Measurements from ENCODE around the gene KANSL1.
"Not testable (repeated sequence)": the region's sequence is repeated elsewhere in the genome, so short reads cannot be mapped to it uniquely, and the experiment has no call there.

KANSL1 gene

DNA sequence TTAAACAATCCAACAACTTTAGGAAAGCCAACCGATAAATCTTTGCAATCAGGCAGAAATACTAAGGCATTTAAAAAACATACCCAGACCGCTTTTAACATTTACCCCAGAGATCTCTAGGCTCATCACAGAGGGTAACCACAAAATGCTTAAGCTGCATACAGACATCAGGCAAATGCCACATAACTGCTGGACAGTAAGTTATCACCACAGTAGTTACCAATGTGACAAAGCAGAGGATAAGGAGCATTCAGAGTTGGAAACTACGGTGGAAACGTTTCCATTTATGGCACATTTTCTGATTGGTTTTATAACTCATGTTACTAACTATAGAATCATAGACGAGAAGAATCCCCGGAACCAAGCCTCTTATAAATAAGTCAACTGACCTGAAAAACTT lies 77.5 kb downstream of the KANSL1 start:
- H3K4me3 ChIP-seq, result no peak overlapping the region
- H3K36me3 ChIP-seq, result peaks cover 0 to 33% (median 10%) of the 10 kb centered on the region in 11 experiments; a peak in 8 of 22 replicates
- peaks cover 95 to 100% (median 100%) of the 10 kb centered on the region in 11 experiments for H4K20me1 ChIP-seq
- H3K4me1 ChIP-seq, result peaks cover under 1 to 16% (median 7%) of the 10 kb centered on the region in 10 experiments; a peak in 12 of 20 replicates
- no peak overlapping the region for H3K4me2 ChIP-seq
- no peak overlapping the region for H3K27ac ChIP-seq
- H3K9me3 ChIP-seq (replicated peaks in 1 of 11), result no peaks in the 10 kb centered on the region
- H3K27me3 ChIP-seq, result no peaks in the 10 kb centered on the region
- no peak for TF ChIP-seq Cebpa-rat (IDR thresholded peaks at IDR 0.05)
- no peak overlapping the region for H3K9ac ChIP-seq

DNA sequence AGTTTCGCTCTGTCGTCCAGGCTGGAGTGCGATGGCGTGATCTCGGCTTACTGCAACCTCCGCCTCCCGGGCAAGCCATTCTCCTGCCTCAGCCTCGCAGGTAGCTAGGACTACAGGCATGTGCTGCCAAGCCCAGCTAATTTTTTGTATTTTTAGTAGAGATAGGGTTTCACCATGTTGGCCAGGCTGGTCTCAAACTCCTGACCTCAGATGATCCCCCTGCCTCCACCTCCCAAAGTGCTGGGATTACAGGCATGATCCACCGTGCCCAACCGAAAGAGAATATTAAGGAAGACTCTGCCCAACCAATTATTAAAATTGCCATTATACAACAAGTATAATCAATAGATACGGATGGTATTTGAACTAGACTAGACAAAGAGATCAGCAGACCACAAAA lies 82.0 kb downstream of the KANSL1 start:
- not testable (repeated sequence) for H3K27me3 ChIP-seq; H3K9me3 ChIP-seq (replicated peaks in 1 of 11); H3K4me2 ChIP-seq; H3K4me3 ChIP-seq; H3K9ac ChIP-seq; H3K27ac ChIP-seq
- Histone ChIP-seq H3K36me3 (peaks cover 0 to 28% (median 11%) of the 10 kb centered on the region in 11 experiments; a peak in 10 of 22 replicates), H4K20me1 (peaks cover 97 to 100% (median 100%) of the 10 kb centered on the region in 11 experiments), H3K4me1 (peaks cover 7 to 52% (median 17%) of the 10 kb centered on the region in 10 experiments; a peak in 14 of 20 replicates)

DNA sequence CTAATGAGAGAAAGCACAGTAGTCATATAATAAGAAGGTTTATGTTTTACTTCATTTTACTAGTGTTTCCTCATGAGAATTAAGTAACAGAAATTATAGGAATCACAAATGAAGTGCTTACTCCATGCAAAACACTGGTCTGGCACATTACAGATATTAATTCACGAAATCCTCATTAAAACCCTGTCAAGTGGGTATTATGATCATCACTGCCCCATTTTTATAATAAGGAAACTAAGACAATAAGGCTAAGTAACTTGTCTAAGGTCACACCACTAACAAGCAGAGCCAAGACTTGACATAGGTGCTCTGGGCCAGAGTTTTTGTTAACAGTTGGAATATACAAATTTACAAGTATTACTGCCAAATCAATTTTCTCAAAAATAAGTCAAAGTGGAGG lies 83.0 kb downstream of the KANSL1 start:
- H4K20me1 ChIP-seq, result peaks cover 97 to 100% (median 100%) of the 10 kb centered on the region in 11 experiments

DNA sequence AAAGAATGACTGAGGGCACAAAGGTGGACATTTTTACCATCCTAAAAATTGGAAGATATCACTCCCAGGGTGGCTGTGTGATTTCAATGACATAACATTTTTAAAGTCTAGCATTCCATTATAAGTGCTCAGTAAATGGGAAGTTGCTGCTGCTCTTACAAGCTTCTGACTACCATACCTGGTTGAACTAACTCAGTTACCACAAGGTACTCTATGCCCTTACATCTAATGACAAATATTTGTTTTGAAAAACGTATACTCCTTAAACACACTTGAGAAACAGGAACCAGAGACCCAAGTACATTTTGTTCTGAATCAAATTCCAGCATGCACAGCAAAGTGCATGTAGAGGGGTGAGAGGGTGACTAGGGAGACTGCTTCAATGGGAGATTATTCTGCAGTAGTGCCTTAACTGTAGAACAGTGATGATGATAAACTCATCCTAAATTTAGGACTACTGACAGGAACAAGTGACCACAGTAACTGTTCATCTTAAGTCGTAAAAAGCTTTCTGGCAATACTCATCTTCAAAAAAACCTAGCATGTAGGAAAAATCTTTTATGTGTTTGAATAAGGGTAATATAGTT lies 83.5 kb downstream of the KANSL1 start:
- Histone ChIP-seq H3K4me2 (no peak overlapping the region), H4K20me1 (peaks cover 97 to 100% (median 100%) of the 10 kb centered on the region in 11 experiments), H3K27ac (no peak overlapping the region)

More for the DNA sequence above, 83.0 kb downstream of the KANSL1 start:
- Histone ChIP-seq H3K4me1 (peaks cover 7 to 45% (median 17%) of the 10 kb centered on the region in 10 experiments; a peak in 14 of 20 replicates), H3K27me3 (no peaks in the 10 kb centered on the region), H3K36me3 (peaks cover 0 to 27% (median 12%) of the 10 kb centered on the region in 11 experiments; a peak in 11 of 22 replicates), H3K4me3 (no peak overlapping the region), H3K4me2 (0 out of 22 replicates have a peak overlapping the region, but pooled peaks of 1 of the 11 experiments have one; percentile 8), H3K9me3 (replicated peaks in 1 of 11) (no peaks in the 10 kb centered on the region), H3K9ac (no peak overlapping the region), H3K27ac (no peak overlapping the region)
- TF ChIP-seq Cebpa-rat (IDR thresholded peaks at IDR 0.05), result no peak

DNA sequence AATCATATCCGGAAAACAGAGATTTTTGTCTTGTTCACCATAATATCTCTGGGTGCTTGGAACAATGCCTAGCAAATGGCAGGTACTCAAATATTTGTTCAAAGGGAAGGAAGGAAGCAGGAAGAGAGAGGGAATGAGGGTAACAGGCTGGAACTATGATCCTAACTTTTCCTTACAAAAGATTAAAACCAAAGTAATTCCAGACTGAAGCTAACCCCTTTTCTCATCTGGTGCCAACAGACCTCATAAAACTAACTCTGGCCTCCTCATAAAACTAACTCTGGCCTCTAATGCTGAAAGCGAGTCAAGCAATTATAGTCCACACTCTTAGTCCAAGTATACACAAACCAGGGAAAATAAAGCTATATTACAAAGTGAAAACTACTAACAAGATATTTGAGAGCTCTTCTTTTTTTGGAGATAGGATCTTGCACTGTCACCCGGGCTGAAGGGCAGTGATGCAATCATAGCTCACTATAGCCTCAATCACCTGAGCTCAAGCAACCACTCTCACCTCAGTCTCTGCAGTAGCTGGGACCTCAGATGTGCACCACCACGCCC lies 84.6 kb downstream of the KANSL1 start:
- Histone ChIP-seq H3K4me1 (peaks cover 7 to 45% (median 17%) of the 10 kb centered on the region in 10 experiments; a peak in 14 of 20 replicates), H3K9ac (no peak overlapping the region), H3K27ac (no peak overlapping the region), H3K9me3 (replicated peaks in 1 of 11) (no peaks in the 10 kb centered on the region), H3K4me3 (no peak overlapping the region), H4K20me1 (peaks cover 100% of the 10 kb centered on the region in 11 experiments), H3K27me3 (no peaks in the 10 kb centered on the region), H3K36me3 (peaks cover 0 to 22% (median 17%) of the 10 kb centered on the region in 11 experiments; a peak in 7 of 22 replicates), H3K4me2 (peak overlapping the region in 1 of 11 experiments; percentile 15; a peak in 2 of 22 replicates)
- no peak; a peak in 1 of 22 replicates for TF ChIP-seq Cebpa-rat (IDR thresholded peaks at IDR 0.05)

More for the DNA sequence above, 83.5 kb downstream of the KANSL1 start:
- Histone ChIP-seq H3K4me1 (peaks cover 7 to 45% (median 17%) of the 10 kb centered on the region in 10 experiments; a peak in 14 of 20 replicates), H3K9me3 (replicated peaks in 1 of 11) (no peaks in the 10 kb centered on the region), H3K9ac (no peak overlapping the region), H3K36me3 (peaks cover 0 to 23% (median 17%) of the 10 kb centered on the region in 11 experiments; a peak in 7 of 22 replicates), H3K4me3 (no peak overlapping the region), H3K27me3 (no peaks in the 10 kb centered on the region)
- no peak for TF ChIP-seq Cebpa-rat (IDR thresholded peaks at IDR 0.05)

DNA sequence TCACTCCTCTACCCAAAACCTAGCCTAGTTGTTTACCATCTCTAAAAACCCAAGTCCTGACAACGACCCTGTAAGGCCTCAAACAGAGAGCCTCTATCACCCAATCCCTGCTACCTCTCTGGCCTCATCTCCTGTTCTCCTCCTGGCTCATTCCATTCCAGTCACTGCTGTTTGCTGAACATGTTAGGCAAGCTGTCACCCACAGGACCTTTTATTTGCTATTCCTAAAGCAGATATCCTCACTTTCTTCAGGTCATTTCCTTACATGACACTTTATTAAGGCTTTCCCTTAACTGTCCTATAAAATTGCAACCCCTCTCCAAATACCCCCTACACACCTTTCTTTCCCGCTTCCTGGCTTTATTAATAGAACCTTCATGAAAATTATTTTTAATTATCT lies 85.1 kb downstream of the KANSL1 start:
- H3K4me1 ChIP-seq, result peaks cover 7 to 45% (median 17%) of the 10 kb centered on the region in 10 experiments; a peak in 14 of 20 replicates
- H3K4me2 ChIP-seq, result 0 out of 22 replicates have a peak overlapping the region, but pooled peaks of 1 of the 11 experiments have one; percentile 0
- peaks cover 100% of the 10 kb centered on the region in 11 experiments for H4K20me1 ChIP-seq
- no peak overlapping the region for H3K27ac ChIP-seq
- H3K9me3 ChIP-seq (replicated peaks in 1 of 11), result no peaks in the 10 kb centered on the region
- H3K27me3 ChIP-seq, result no peaks in the 10 kb centered on the region
- TF ChIP-seq Cebpa-rat (IDR thresholded peaks at IDR 0.05), result no peak
- no peak overlapping the region for H3K9ac ChIP-seq
- no peak overlapping the region for H3K4me3 ChIP-seq
- peaks cover 0 to 22% (median 12%) of the 10 kb centered on the region in 11 experiments; a peak in 7 of 22 replicates for H3K36me3 ChIP-seq

DNA sequence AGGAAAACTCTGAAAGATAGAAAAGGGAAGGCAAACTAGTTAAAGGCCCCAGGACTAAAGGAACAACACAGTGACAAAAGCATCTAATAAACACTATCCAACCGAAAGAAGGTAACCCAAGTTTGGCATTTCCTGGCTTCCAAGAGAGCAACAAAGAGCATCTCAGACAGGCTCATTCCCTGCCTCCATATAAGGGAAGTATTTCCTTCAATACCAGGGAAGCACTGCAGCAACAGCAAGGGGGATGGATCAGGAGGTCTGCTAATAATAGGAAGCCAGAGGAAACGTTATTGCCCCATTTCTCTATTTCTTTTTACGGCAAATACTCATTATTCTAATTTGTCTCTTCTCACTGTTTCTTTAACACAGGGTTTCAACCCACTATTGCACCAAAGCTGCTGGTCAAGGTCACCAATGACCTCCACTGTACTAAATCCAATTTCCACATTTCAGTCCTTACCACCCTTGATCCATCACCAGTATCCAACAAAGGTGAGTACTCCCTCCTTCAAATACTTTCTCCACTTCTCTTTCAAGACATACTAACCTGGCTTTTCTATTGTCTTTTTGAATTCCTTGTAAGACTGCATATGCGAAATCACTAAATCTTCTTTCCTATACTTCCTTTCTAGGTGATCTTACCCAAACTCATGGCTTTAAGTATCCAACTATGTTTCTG lies 86.1 kb downstream of the KANSL1 start:
- Histone ChIP-seq H4K20me1 (peaks cover 100% of the 10 kb centered on the region in 11 experiments), H3K9me3 (replicated peaks in 1 of 11) (no peaks in the 10 kb centered on the region), H3K4me3 (no peak overlapping the region), H3K9ac (no peak overlapping the region), H3K27ac (no peak overlapping the region), H3K4me2 (0 out of 22 replicates have a peak overlapping the region, but pooled peaks of 1 of the 11 experiments have one; percentile 4), H3K4me1 (peaks cover 7 to 53% (median 17%) of the 10 kb centered on the region in 10 experiments; a peak in 17 of 20 replicates), H3K27me3 (no peaks in the 10 kb centered on the region), H3K36me3 (peaks cover 0 to 22% (median 10%) of the 10 kb centered on the region in 11 experiments; a peak in 6 of 22 replicates)
- TF ChIP-seq Cebpa-rat (IDR thresholded peaks at IDR 0.05), result no peak

DNA sequence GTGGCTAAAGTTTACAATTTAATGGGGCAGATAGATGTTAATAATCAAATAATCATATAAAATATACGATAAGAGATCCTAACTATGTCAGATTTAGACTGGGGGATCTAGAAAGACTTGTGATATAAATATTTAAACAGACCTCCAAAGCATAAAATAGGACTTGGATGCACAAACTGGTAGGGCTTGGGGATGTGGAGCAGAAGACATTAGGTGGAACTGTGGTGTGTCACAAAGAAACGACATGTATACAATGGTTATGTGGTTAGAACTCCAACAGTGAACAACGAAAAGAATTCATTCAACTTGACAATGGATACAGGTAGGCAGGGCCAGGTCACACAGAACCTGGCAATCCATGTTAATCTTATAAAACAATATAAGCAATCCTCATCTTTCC lies 90.4 kb downstream of the KANSL1 start:
- not testable (repeated sequence) for H3K9me3 ChIP-seq (replicated peaks in 1 of 11); H3K9ac ChIP-seq; H3K4me2 ChIP-seq; H3K27ac ChIP-seq; H3K4me3 ChIP-seq; H3K27me3 ChIP-seq
- peaks cover 0 to 19% (median 11%) of the 10 kb centered on the region in 11 experiments; a peak in 7 of 22 replicates for H3K36me3 ChIP-seq
- H4K20me1 ChIP-seq, result peaks cover 96 to 100% (median 100%) of the 10 kb centered on the region in 11 experiments
- peaks cover 0 to 52% (median 13%) of the 10 kb centered on the region in 10 experiments; a peak in 11 of 20 replicates for H3K4me1 ChIP-seq

DNA sequence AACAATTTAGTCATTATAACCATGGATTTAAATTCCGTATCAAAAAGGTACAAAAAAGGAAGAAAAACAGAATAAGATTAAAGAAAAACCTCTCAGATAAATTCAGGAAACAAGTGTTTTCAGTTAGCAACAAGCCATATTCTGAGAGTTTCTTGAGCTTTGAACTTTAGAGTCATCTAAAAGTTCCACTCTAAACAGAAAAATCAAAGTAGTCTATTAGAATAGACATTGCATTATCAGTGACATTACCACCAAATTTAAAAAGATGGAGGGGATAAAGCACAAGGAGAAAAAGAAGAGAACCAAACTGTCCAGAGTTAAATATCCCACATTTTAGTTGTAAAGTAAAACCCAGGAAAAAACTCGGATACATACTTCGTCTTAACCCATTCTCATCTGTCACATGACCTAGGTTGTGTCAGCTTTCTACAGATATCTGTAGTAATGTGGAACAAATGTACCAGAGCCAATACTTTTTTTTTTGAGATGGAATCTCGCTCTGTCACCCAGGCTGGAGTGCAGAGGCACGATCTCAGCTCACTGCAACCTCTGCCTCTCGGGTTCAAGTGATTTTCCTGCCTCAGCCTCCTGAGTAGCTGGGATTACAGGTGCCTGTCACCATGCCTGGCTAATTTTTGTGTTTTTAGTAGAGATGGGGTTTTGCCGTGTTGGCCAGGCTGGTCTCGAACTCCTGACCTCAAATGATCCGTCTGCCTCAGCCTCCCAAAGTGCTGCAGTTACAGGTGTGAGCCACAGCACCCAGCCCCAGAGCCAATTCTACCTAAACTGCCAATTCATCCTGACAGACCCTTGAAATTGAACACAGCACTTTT lies 91.2 kb downstream of the KANSL1 start:
- peaks cover 0 to 49% (median 13%) of the 10 kb centered on the region in 10 experiments; a peak in 11 of 20 replicates for H3K4me1 ChIP-seq
- H3K9me3 ChIP-seq (replicated peaks in 1 of 11); H3K27me3 ChIP-seq; H3K4me3 ChIP-seq: not testable (repeated sequence)
- H3K36me3 ChIP-seq, result peaks cover 0 to 19% (median 10%) of the 10 kb centered on the region in 11 experiments; a peak in 8 of 22 replicates
- peaks cover 88 to 100% (median 100%) of the 10 kb centered on the region in 11 experiments for H4K20me1 ChIP-seq
- H3K9ac ChIP-seq, result peak overlapping the region in 2 of 11 experiments; percentile 8 to 45; a peak in 1 of 22 replicates
- peak overlapping the region in 3 of 11 experiments; percentile 33 to 55 (median 44); a peak in 4 of 22 replicates for H3K4me2 ChIP-seq
- peak overlapping the region in 4 of 11 experiments; percentile 8 to 66 (median 58); a peak in 8 of 22 replicates for H3K27ac ChIP-seq
